Sigmoid colon (tissue), 4 donors: Measurements from ENCODE around the gene ANO6.

Experiments
- CTCF ChIP-seq, 4 experiments: fragments of 450-650 bp in 3 of 4; fragments of 200-600 bp in 1 of 4; IDR thresholded peaks; one replicate each; pipeline ENCODE4 v1.5.1; 2016 to 2019; ENCODE audit warnings: antibody characterized with exemption in 4 of 4, mild to moderate bottlenecking in 3 of 4, moderate library complexity in 2 of 4
- POLR2AphosphoS5 ChIP-seq, 4 donors: sonication (generic); formaldehyde crosslinking; IDR thresholded peaks; one replicate each; pipeline ENCODE4 v1.6.1; 2017; ENCODE audit warnings: antibody characterized with exemption in 4 of 4

- TF ChIP-seq CTCF (IDR thresholded peaks at IDR 0.05) (no peak), POLR2AphosphoS5 (IDR thresholded peaks at IDR 0.05) (no peak)
Measured at GRCh38 chr12:45223868-45224267, 8.0 kb downstream of the ANO6 start.
